ENCODE measurements around the gene TRABD2B. TPM values are rescaled to one million over a fixed set of nuclear protein-coding genes. Genes with fewer than 3 reads are reported as not detected.

The TRABD2B gene
- total RNA-seq, 1 donor from 2014 or later: 15.1 TPM

DNA sequence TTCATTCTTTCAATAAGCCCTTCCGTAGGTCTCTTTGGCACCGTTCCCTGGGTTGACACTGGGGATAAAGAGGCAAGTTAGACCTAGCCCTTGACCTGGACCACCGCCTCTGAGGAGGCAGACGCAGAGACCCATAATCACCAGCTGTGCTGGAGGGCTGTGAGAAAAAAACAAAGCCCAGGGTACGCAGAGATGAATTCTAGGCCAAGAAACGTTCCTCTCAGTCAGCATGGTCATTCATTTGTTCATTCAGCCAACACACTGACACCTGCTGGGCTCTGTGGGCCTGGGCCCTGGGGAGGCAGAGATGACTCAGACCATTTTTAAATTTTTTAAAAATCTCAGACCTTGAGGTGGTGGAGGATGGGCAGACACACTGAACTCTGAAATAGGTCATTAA is 26.3 kb upstream of the TRABD2B start:
- ATAC-seq: no peak
- peak; percentile 15 for DNase-seq (ENCODE audit: low spot score)

DNA sequence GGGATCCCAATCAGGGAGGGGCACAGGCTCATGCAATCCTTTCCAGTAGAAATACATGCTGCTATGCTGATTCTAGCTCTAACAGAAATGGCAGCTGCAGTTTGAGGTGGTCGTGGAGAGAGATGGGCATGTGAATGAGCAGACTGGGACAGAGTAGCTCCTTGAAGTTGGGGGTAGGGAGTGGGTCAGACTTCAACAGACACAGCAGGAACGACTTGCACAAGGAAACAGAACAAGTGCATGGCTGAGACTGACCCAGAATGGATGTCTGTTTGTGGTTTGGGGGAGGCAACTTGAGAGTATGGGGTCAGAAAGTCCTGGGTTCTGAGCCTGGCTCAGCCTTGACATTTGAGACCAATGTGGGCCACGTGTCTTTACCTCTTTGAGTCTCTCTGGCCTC is 25.1 kb upstream of the TRABD2B start:
- no peak for ATAC-seq
- DNase-seq (ENCODE audit: low spot score): peak; percentile 15

DNA sequence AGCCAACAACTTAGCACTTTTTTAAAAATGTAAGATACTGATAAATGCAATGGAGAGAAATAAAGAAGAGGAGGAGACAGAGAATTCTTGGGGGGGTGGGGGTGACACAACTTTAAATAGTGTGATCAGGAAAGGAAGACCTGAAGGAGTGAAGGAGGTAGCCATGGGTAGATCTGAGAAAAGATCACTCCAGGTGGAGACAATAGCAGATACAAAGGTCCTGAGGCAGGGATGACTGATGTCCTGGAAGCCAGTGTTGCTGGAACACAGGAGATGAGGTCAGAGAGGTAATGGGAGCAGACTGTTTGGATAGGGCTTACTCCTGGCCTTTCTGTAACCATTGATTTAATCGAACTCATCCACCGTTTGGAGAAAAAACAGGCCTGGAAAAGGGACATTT is 24.6 kb upstream of the TRABD2B start:
- ATAC-seq (no peak), DNase-seq (ENCODE audit: low spot score) (peak; percentile 7)

DNA sequence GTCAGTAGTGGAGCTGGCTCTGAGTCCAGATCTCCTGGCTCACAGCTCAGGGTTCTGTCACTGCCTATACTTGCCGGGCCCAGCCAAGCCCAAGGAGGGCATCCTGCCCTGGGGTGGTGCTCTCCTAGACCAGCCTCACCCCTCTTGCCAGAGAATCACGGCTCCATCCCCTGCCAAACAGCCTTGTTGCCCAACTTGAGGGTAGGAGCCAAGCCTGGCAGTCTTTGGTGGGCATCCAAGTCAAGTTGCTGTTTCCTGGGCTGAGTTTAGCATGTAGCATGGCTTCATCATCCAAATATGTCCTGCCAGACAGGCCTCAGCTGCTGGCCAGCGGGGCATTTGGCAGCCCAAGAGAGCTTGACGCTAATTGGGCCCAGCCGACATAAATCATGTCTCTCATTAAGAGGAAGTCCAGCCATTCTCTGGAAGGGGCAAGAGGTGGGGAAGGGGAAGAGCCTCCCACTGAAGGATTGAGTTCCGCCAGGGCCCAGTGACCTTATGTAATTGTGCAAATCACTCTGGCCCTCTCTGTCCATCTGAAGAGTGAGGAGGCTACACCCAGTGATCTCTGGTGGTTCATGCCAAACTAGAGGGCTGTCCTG is 22.6 kb upstream of the TRABD2B start:
- DNase-seq (ENCODE audit: low spot score): peak; percentile 80
- ATAC-seq: peak; percentile 88

DNA sequence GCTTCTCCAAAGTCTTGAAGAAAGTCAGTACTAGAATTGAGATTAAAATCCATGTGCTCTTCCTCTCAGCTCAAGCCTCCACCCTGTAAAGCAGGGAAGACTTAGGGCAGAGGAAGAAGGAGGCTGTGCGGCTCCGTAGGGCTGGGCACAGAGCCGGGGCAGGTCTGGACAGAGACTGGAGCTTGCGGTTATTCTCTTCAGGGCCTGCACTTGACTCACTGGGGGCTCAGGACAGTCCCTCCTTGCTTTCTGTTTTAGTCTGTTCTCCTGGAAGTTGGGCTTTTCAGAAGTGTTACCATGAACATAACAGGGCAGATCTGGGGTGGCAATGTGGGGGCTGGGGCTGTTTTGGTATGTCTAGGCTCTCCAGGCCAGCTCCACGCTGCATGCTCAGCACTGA is 21.6 kb upstream of the TRABD2B start:
- ATAC-seq: no peak
- peak; percentile 27 for DNase-seq (ENCODE audit: low spot score)

DNA sequence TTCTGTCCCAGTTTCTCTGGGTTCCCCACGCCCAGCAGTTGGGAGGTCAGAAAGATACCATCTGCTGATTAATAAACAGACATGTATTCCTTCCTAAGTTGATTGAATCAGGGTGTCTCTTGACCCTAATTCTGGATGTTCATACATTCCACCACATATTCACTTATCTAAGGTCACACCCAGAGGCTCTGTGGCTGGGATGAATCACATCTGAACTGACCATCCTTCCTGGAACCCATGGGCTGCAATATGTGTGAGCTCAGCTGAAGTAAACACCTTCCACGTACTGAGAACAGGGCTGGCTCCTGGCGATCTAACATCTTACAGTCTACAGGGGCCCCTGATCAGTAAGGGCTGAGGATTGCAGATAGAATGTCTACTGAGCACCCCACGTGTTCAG is 20.5 kb upstream of the TRABD2B start:
- ATAC-seq (no peak), DNase-seq (ENCODE audit: low spot score) (no peak)

DNA sequence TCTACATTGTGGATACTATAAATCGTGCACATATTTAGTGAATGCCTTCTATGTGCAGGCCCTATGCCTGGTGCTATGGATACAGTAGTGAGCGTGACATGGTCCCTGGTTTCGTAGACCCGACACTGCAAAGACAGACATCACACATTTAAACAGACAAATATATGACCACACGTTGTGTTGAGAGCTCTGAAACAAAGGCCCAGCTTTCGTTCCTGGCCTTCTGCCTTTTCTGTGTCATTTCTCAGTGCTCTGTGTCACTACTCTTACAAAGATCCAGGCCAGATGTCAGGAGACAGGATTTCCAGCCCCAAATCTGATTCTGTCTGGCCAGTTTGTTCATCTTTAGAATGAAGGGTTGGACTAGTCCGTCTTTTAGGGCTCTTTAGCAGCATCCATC is 19.3 kb upstream of the TRABD2B start:
- DNase-seq (ENCODE audit: low spot score) (no peak), ATAC-seq (no peak)

DNA sequence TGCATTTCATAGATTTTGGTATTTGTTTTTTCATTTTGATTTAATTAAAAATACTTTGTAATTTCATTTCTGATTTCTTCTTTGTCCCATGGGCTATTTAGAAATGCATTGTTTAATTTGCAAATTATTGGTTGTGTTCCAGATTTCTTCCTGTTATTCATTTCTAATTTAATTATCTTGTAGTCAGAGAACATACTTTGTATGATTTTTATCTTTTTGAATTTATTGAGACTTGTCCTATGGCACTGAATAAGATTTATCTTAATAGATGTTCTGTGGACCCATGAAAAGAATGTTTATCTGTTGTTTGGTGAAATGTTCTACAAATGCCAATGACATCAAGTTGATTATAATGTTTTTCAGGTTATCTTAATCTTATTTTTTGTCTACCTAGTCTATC is 16.1 kb upstream of the TRABD2B start:
- no peak for DNase-seq (ENCODE audit: low spot score)
- no peak for ATAC-seq

DNA sequence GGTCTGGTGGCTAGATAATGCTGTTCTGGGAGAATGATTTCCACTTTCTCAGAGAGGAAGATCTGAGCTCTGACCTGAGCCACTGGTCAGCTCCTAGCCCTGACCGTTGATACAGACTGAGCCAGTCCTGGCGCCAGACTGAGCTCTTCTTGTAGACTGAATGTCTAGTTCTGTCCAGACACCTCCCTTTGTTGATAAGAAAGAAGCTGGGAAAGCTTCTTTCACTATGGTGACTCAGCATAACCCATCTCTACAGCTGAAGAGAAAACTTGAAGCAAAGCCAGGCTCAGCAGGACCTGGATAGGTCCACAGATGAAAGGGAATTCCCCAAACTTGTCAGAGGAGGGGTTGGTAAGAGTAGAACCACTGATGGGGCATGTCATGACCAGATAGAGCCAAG is 9.9 kb upstream of the TRABD2B start:
- DNase-seq (ENCODE audit: low spot score) (no peak), ATAC-seq (peak; percentile 56)

DNA sequence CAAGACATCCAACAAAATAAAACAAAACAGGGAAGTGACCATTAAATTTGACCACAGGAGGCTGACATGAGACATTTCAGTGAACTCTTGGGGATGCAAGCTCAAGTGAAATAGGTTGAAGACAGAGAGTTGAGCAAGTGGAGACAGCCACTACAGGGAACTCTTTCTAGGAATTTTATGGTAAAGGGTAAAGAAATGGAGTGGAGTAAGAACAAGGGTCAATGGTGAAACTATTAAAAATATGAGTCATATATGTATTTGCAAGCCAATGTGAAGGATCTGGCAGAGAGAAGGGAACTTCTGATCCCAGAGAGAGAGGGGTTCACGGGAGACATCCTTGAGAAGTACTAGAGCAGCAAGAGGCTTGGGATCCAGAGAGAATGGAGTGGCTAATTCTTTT is 9.1 kb upstream of the TRABD2B start:
- DNase-seq (ENCODE audit: low spot score) (no peak), ATAC-seq (no peak)

DNA sequence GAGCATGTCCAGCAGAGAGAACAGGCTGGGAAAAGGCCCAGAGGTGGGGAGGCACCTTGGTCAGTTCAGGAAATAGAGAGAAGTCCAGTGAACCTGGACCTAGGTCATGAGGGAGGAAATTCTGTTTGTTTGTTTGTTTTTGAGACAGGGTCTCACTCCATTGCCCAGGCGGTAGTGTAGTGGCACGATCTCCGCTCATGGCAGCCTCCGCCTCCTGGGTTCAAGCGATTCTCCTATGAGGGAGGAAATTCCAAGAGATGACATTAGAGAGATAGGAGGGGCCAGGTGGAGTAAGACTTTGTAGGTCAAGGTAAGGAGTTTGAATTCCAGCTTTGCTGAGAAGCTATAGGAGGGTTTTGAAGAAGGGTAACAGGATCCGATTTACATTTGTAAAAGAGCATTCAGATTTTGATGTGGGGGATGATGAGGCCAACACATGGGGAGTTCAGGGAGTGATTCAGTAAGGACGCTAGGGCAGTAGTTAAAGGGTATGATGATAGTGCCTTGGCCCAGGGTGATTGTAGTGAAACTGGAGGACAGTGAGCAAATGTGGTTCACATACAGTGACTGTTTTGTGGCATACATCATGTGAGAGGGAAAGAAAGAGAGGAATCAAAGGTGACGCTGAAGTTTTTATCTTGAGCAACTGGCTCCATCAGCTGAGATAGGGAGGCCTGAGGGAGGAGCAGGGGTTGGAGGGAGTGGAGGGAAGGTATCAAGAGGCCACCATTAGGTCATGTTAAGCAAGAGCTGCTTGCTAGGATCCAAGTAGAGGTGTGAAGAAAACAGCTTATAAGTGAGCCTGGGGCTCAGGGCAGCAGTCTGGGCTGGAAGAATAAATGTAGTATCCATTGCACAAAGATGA is 8.3 kb upstream of the TRABD2B start:
- ATAC-seq (no peak), DNase-seq (ENCODE audit: low spot score) (no peak)

DNA sequence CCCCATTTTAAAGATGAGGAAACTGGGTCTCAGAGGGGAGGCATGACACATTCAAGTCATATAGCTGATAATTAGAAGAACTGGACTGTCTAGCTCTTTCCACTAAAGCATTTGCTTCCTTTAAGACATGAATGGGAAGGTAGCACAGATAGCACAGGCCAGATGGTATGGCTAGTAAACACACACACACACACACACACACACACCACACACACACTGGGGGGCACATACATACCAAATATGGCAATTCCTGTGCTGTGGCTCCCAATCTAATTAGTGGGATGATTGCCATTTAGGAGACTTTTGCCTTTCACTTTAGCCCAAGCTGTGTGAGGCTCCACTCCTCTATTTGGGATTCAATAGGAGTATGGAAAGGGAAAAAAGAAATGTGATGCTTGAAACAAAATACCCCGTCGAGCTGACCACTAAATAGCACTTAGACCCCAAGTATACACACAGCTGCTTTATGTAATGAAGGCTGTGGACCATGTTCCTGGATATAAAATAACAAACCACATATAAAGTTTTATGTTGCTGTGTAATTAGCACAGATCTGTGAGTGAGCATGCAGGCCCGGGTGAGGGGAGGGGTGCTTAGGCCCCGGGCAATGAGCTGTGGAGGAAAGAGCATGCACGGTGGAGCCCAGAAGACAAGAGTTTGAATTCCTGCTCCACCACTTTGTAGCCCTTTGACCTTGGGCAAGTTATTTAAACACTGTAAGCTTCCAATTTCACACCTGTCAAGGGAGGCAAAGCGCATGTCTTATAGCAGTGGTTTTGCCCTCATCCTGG is 6.8 kb upstream of the TRABD2B start:
- ATAC-seq (no peak), DNase-seq (ENCODE audit: low spot score) (no peak)

DNA sequence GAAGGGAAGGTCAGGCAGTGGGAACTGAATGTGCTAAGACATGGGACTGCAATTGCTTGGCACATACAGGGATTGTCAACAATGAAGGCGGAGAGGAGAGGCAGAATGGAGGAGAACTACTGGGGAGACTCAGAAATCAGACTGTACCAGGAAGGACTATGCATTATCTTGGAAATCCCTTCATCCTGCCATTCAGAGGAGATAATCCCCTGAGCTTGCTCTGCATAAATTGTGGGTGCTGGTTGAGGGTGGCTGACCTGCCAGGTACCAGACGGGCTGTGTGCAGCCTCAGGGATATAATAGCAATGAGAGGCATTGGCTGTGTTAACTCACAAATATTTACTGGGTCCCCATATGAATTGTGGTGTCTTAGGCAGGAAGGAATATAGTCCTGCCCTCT is 5.0 kb upstream of the TRABD2B start:
- ATAC-seq: no peak

DNA sequence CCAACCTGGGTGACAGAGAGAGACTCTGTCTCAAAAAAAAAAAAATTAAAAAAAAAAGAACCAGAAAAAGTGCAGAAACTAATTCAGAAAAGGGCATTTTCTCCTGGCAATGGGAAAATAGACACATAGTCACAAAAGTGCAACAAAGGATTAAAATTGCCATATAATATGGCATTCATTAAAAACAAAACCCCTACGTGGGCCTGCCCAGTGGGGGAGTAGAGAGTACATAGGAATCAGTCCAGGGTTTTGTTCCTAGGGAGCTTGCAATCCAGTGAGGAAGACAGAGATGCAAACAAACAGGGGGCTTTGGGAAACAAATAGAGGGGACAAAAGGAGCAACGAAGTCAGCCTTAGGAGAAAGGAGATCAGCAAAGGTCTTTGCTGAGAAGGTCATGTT is 4.5 kb upstream of the TRABD2B start:
- ATAC-seq (no peak), DNase-seq (ENCODE audit: low spot score) (no peak)

More for the DNA sequence above, 5.0 kb upstream of the TRABD2B start:
- DNase-seq (ENCODE audit: low spot score): no peak

DNA sequence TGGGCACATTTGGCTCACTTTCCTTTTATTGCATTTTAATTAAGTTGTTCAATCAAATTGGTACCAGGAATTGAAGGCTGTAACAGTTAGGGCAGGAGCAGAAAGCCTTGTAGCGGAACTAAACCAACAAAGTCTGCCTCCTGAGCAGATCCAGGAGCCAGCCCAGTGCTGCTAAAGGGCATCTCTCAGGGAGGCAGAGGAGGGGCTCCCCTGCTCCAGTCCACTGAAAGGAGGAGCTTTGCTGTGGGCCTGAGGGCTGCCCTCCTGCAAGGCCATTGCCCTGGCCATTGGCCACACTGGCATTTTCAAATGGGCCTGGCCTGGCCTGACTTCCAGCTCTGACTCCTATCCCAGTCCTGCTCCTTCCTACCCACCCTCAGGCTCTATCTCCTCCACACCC is 3.7 kb upstream of the TRABD2B start:
- DNase-seq (ENCODE audit: low spot score) (no peak), ATAC-seq (no peak)

DNA sequence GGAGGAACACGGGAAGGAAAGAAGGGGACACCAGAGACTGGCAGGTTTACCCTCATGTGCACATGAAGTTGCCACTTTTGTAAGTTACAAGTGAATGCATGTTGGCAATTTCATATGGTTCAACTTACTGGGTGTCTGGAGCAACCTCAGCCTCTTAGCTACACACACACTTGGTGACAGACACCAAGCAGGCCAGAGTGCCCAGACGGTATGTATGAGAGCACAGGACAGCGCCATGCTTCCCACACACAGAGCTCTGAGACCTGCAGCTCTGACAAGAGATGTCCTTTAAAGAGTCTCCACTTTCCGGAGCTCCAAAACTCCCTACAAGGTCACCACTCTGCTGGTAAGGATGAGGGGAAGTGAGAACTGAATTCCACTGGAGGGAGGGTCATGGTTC is 1.9 kb upstream of the TRABD2B start:
- no peak for ATAC-seq

DNA sequence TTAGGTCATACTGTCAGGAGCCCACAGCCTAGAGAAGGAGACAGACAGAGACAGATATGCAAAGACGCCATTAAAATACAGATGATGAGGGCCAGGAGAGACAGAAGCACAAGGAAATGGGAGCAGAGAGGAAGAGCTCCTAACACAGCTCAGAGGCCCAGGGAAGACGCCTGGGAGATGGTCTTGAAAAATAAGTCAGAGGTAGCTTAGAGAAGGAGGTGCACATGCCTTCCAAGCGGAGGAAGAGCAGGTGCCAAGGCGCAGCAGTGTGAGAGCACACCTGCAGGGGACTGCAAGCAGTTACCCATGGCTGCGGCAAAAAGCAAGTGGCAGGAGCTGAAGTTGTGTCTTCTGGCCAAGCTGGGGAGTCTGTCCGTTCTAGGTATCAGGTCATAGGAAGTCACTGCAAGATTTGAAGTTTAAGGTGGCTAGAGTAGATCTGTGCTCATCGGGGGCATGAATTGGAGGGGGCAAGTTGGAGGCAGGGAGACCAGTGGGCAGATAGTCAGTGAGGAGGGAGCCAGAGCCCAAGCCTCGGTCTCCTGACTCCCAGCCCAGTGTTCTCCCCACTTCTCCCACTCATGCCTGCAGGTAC is 1.3 kb upstream of the TRABD2B start:
- no peak for ATAC-seq
- no peak for DNase-seq (ENCODE audit: low spot score)

More for the DNA sequence above, 1.9 kb upstream of the TRABD2B start:
- no peak for DNase-seq (ENCODE audit: low spot score)

DNA sequence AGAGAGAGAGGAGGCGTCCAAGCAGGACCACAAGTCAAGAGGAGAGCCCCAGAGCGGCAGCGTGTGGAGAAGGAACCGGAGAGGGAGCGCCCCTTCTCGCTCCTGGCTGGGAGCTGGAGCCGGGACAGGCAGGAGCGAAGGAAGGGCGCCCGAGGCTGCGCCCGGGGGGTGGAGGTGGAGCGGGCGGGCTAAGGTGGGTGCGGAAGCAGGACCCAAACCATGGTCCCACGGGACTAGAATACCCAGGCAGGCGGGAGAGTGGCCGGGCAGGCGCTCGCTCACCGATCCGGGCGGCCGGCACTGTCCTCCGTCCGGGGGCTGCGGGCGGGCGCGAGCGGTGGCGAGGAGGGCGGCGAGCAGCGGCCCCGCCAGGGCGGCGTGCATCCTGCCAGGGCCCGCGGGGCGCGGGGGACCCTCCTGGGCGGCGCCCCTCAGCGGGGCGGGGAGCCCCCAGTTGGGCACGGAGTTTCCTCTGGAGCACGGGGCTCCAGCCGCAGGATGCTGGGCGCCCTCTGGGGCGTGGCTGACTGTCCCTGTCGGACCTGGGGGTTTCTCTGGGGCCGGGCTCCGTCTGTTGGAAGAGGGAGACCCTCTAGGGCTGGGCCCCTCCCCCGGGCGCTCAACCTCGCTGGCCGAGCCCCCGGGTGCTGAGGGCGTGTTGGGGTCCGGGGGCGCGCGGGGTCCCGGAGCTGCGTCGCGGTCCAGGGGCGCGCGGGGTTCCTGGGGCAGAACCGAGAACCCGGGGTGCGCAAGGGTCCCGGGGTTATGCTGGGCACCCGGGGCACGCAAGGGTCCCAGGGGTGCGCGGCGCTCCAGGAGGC is 569 bp downstream of the TRABD2B start:
- DNase-seq (ENCODE audit: low spot score) (no peak), ATAC-seq (peak; percentile 39)

DNA sequence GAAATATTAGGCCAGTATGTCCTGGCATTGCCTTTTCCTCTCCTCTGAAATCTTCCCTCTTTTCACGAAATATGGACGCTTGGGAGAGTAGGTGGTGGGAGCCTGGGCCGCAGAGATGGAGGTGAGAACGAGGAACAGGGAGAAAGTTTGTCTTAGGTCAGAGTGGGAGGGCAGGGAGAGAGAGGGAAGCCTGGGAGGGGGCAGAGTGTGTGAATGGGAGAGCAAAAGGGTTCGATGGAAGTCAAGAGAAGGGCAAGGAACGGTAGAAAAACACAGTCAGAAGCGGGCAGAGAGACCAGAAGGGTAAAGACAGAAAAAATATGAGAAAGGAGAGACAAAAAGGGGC is 1.2 kb downstream of the TRABD2B start:
- ATAC-seq (peak; percentile 8), DNase-seq (ENCODE audit: low spot score) (no peak)

DNA sequence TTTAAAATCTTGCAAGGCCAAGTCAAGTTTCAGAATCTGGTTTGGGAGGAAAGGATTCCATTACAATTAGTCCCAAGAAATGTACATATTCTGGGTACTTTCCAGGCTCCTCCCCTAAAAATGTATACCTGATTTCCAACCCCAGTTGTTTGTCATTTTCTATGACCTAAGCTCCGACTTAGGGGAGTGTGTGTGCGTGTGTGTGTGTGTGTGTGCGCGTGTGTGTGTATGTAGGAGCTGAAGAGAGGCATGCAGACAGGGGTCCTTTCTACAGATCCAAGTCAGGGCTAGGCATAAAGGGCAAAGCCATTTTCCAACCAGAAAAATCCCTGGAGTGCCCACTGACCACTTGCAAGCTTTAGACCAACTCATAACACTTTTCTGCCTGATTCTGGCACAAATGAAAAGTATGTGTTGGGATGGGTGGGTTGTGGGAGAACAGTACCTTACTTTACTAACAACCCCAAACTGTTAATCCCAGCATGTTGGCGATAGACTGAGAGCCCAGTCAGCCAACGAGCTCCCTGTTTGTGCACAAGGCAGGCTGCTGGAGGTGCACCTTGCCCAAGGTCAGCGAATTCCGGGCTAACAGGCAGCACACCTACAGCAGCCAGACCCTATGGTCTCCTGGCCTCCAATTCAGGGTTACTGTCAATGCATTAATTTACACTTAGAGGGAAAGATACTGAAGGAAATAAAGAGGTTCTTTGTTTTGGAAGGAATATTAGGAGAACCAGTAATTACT is 1.7 kb downstream of the TRABD2B start:
- DNase-seq (ENCODE audit: low spot score) (peak; percentile 73), ATAC-seq (peak; percentile 59)

Data from left lobe of liver (tissue), 2 donors.